ENCODE results near the gene PLAGL2.

The PLAGL2 gene

GRCh38 chr20:32229251-32229747 is 21.8 kb upstream of the PLAGL2 start:
- no peak for DNase-seq (ENCODE audit: extremely low read depth, low read depth)
- TF ChIP-seq CTCF (IDR thresholded peaks at IDR 0.05; ENCODE audit: low read depth, low read length), result no peak

- no peak for DNase-seq (ENCODE audit: extremely low read depth, low read depth)
- TF ChIP-seq CTCF (IDR thresholded peaks at IDR 0.05; ENCODE audit: low read depth, low read length), result no peak
Observed at GRCh38 chr20:32227744-32228688, 20.5 kb upstream of the PLAGL2 start.

GRCh38 chr20:32227306-32227705 is 19.8 kb upstream of the PLAGL2 start:
- no peak for TF ChIP-seq CTCF (IDR thresholded peaks at IDR 0.05; ENCODE audit: low read depth, low read length)
- DNase-seq (ENCODE audit: extremely low read depth, low read depth), result no peak

- no peak for TF ChIP-seq CTCF (IDR thresholded peaks at IDR 0.05; ENCODE audit: low read depth, low read length)
- DNase-seq (ENCODE audit: extremely low read depth, low read depth), result no peak
Observed at GRCh38 chr20:32226391-32226790, 18.8 kb upstream of the PLAGL2 start.

GRCh38 chr20:32224463-32224862 is 16.9 kb upstream of the PLAGL2 start:
- no peak for TF ChIP-seq CTCF (IDR thresholded peaks at IDR 0.05; ENCODE audit: low read depth, low read length)
- no peak for DNase-seq (ENCODE audit: extremely low read depth, low read depth)

GRCh38 chr20:32218156-32218900 is 10.8 kb upstream of the PLAGL2 start:
- no peak for DNase-seq (ENCODE audit: extremely low read depth, low read depth)
- TF ChIP-seq CTCF (IDR thresholded peaks at IDR 0.05; ENCODE audit: low read depth, low read length), result no peak
